ENCODE data around the gene RFPL4AL1. TPM values are rescaled to one million over a fixed set of nuclear protein-coding genes. Genes with fewer than 3 reads are reported as not detected.

Gene RFPL4AL1
- total and polyA plus RNA-seq, 2 experiments from 2014 or later = not detected

- Histone ChIP-seq H3K9me2 (replicated peaks; ENCODE audit: insufficient read depth) (no peaks in the 10 kb centered on the region), H4K20me1 (ENCODE audit: insufficient read depth, poor library complexity, severe bottlenecking) (no peaks in the 10 kb centered on the region), H3K27ac (no peak overlapping the region), H3K36me3 (replicated peaks; ENCODE audit: insufficient read depth, low read depth) (no peaks in the 10 kb centered on the region), H3K79me2 (no peaks in the 10 kb centered on the region), H3K4me1 (ENCODE audit: insufficient read depth) (no peaks in the 10 kb centered on the region), H3K4me3 (no peak overlapping the region), H3K27me3 (no peaks in the 10 kb centered on the region), H2AFZ (no peak overlapping the region), H3K4me2 (no peak overlapping the region), H3K9me3 (ENCODE audit: low read depth) (no peaks in the 10 kb centered on the region)
- TF ChIP-seq EZH2phosphoT487 (IDR thresholded peaks at IDR 0.05; ENCODE audit: low read depth, severe bottlenecking, unreplicated experiment) = no peak
- TF ChIP-seq, protein P1, sequence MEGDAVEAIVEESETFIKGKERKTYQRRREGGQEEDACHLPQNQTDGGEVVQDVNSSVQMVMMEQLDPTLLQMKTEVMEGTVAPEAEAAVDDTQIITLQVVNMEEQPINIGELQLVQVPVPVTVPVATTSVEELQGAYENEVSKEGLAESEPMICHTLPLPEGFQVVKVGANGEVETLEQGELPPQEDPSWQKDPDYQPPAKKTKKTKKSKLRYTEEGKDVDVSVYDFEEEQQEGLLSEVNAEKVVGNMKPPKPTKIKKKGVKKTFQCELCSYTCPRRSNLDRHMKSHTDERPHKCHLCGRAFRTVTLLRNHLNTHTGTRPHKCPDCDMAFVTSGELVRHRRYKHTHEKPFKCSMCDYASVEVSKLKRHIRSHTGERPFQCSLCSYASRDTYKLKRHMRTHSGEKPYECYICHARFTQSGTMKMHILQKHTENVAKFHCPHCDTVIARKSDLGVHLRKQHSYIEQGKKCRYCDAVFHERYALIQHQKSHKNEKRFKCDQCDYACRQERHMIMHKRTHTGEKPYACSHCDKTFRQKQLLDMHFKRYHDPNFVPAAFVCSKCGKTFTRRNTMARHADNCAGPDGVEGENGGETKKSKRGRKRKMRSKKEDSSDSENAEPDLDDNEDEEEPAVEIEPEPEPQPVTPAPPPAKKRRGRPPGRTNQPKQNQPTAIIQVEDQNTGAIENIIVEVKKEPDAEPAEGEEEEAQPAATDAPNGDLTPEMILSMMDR (IDR thresholded peaks at IDR 0.05; ENCODE audit: poor library complexity) = no peak
- no peak for TF ChIP-seq EZH2 (IDR thresholded peaks at IDR 0.05; ENCODE audit: borderline replicate concordance)
- no peak for DNase-seq (ENCODE audit: low spot score)
- WGBS (ENCODE audit: low lambda C conversion rate, missing lambda C conversion rate) = 63% methylated on average over 5 of the region's 5 CpGs
Observed at GRCh38 chr19:55781112-55781511, 12.2 kb downstream of the RFPL4AL1 start.

DNA sequence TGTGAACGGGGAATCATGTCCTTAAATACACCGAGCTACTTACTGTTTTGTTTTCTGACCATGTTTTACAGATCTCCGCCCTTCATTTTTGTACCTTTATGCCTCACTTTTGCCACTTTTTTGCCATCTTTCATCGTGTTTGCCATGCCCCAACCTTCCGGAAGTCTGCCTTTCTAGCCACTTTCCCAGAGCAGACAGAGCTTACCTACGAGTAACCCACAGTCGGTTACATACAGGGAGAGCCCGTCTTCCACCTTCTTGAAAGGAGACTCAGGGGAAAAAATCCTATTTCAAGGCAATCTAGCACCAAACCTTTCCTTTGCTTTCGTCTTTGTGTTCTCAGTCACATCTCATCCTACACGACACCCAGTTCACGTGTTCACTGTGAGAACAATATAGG lies 26.1 kb downstream of the RFPL4AL1 start:
- no peaks in the 10 kb centered on the region for H3K36me3 ChIP-seq (replicated peaks; ENCODE audit: insufficient read depth, low read depth)
- H4K20me1 ChIP-seq (ENCODE audit: insufficient read depth, poor library complexity, severe bottlenecking) = no peaks in the 10 kb centered on the region
- no peaks in the 10 kb centered on the region for H3K79me2 ChIP-seq
- H3K27me3 ChIP-seq = no peaks in the 10 kb centered on the region
- H2AFZ ChIP-seq = no peak overlapping the region
- no peaks in the 10 kb centered on the region for H3K9me3 ChIP-seq (ENCODE audit: low read depth)
- DNase-seq (ENCODE audit: low spot score) = no peak
- H3K9me2 ChIP-seq (replicated peaks; ENCODE audit: insufficient read depth) = no peaks in the 10 kb centered on the region
- no peak overlapping the region for H3K27ac ChIP-seq
- H3K4me3 ChIP-seq = no peak overlapping the region
- TF ChIP-seq, protein P1 (IDR thresholded peaks at IDR 0.05; ENCODE audit: poor library complexity) = no peak
- TF ChIP-seq EZH2 (IDR thresholded peaks at IDR 0.05; ENCODE audit: borderline replicate concordance) = no peak
- TF ChIP-seq EZH2phosphoT487 (IDR thresholded peaks at IDR 0.05; ENCODE audit: low read depth, severe bottlenecking, unreplicated experiment) = no peak
- no peak overlapping the region for H3K4me2 ChIP-seq
- WGBS (ENCODE audit: low lambda C conversion rate, missing lambda C conversion rate) = 82% methylated on average over 11 of the region's 11 CpGs
- no peaks in the 10 kb centered on the region for H3K4me1 ChIP-seq (ENCODE audit: insufficient read depth)

GRCh38 chr19:55801416-55801815 lies 32.5 kb downstream of the RFPL4AL1 start:
- no peak overlapping the region for H3K27ac ChIP-seq
- no peaks in the 10 kb centered on the region for H3K36me3 ChIP-seq (replicated peaks; ENCODE audit: insufficient read depth, low read depth)
- H3K4me3 ChIP-seq = no peak overlapping the region
- no peak for DNase-seq (ENCODE audit: low spot score)
- TF ChIP-seq, protein P1 (IDR thresholded peaks at IDR 0.05; ENCODE audit: poor library complexity) = no peak
- TF ChIP-seq EZH2phosphoT487 (IDR thresholded peaks at IDR 0.05; ENCODE audit: low read depth, severe bottlenecking, unreplicated experiment) (no peak), EZH2 (IDR thresholded peaks at IDR 0.05; ENCODE audit: borderline replicate concordance) (no peak)
- H3K79me2 ChIP-seq = no peaks in the 10 kb centered on the region
- H3K4me2 ChIP-seq = no peak overlapping the region
- no peaks in the 10 kb centered on the region for H3K4me1 ChIP-seq (ENCODE audit: insufficient read depth)
- WGBS (ENCODE audit: low lambda C conversion rate, missing lambda C conversion rate) = 58% methylated on average over 7 of the region's 7 CpGs
- H3K27me3 ChIP-seq = no peaks in the 10 kb centered on the region
- H3K9me3 ChIP-seq (ENCODE audit: low read depth) = no peaks in the 10 kb centered on the region
- H3K9me2 ChIP-seq (replicated peaks; ENCODE audit: insufficient read depth) = no peaks in the 10 kb centered on the region
- no peaks in the 10 kb centered on the region for H4K20me1 ChIP-seq (ENCODE audit: insufficient read depth, poor library complexity, severe bottlenecking)
- H2AFZ ChIP-seq = no peak overlapping the region

- Histone ChIP-seq H3K27ac (no peak overlapping the region), H4K20me1 (ENCODE audit: insufficient read depth, poor library complexity, severe bottlenecking) (no peaks in the 10 kb centered on the region), H3K4me1 (ENCODE audit: insufficient read depth) (no peaks in the 10 kb centered on the region), H3K36me3 (replicated peaks; ENCODE audit: insufficient read depth, low read depth) (no peaks in the 10 kb centered on the region), H3K79me2 (no peaks in the 10 kb centered on the region), H3K27me3 (no peaks in the 10 kb centered on the region), H3K4me2 (no peak overlapping the region), H3K4me3 (no peak overlapping the region), H2AFZ (no peak overlapping the region), H3K9me2 (replicated peaks; ENCODE audit: insufficient read depth) (no peaks in the 10 kb centered on the region), H3K9me3 (ENCODE audit: low read depth) (no peaks in the 10 kb centered on the region)
- no peak for DNase-seq (ENCODE audit: low spot score)
- 78% methylated on average over 2 of the region's 2 CpGs for WGBS (ENCODE audit: low lambda C conversion rate, missing lambda C conversion rate)
- TF ChIP-seq EZH2phosphoT487 (IDR thresholded peaks at IDR 0.05; ENCODE audit: low read depth, severe bottlenecking, unreplicated experiment) (no peak), EZH2 (IDR thresholded peaks at IDR 0.05; ENCODE audit: borderline replicate concordance) (no peak)
- TF ChIP-seq, protein P1 (IDR thresholded peaks at IDR 0.05; ENCODE audit: poor library complexity) = no peak
Observed at GRCh38 chr19:55802281-55802680, 33.4 kb downstream of the RFPL4AL1 start.

Data from hepatocyte (in vitro differentiated cells).